NCI-H460 (cell line): ENCODE results near the gene ULK1. TPM values are rescaled to one million over a fixed set of nuclear protein-coding genes. Genes with fewer than 3 reads are reported as not detected.
"Not testable (repeated sequence)": the region's sequence is repeated elsewhere in the genome, so short reads cannot be mapped to it uniquely, and the experiment has no call there.

ENCODE experiments used
- DNase-seq: peaks from one replicate; pipeline ENCODE4 v3.0.0-alpha.2; 2016; ENCODE audit warnings: low read depth; ENCODE audit errors: extremely low read depth
- small RNA-seq, 2 experiments: library from RNA; depleted of rRNA; stranded (forward); fragments of <200 nt; gene quantifications; one replicate each; pipeline ENCODE3, GENCODE V24; 2014
- total RNA-seq: library from RNA; depleted of rRNA; stranded (reverse); fragments of >200 nt; shearing (Covaris generic); gene quantifications from 2 replicates; pipeline ENCODE4 v1.2.3, GENCODE V29; 2014; rRNA removed

ULK1 gene
- total RNA-seq, 1 experiment from 2014 or later: 31.7 TPM

DNA sequence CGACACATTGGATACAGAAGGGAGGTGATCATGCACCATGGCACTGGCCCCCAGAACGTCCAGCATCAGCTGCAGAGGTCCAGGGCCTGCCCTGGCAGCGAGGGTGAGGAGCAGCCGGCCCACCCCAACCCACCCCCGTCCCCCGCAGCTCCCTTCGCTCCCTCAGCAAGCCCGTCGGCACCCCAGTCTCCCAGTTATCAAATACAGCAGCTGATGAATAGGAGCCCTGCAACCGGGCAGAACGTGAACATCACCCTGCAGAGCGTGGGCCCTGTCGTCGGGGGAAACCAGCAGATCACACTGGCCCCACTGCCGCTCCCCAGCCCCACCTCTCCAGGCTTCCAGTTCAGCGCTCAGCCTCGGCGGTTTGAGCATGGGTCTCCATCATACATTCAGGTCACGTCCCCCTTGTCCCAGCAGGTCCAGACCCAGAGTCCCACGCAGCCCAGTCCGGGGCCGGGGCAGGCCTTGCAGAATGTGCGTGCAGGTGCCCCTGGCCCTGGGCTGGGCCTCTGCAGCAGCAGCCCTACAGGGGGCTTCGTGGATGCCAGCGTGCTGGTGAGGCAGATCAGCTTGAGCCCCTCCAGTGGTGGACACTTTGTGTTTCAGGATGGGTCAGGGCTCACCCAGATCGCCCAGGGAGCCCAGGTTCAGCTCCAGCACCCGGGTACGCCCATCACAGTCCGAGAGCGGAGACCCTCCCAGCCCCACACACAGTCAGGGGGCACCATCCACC is 66.3 kb downstream of the ULK1 start:
- DNase-seq: not testable (repeated sequence)

DNA sequence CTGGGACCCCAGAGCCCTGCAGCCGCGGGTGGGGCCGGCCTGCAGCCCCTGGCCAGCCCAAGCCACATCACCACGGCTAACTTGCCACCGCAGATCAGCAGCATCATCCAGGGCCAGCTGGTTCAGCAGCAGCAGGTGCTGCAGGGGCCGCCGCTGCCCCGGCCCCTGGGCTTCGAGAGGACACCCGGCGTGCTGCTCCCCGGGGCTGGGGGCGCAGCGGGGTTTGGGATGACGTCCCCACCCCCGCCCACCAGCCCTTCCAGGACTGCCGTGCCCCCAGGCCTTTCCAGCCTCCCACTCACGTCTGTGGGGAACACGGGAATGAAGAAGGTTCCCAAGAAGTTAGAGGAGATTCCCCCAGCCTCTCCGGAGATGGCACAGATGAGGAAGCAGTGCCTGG is 66.9 kb downstream of the ULK1 start:
- DNase-seq: not testable (repeated sequence)

DNA sequence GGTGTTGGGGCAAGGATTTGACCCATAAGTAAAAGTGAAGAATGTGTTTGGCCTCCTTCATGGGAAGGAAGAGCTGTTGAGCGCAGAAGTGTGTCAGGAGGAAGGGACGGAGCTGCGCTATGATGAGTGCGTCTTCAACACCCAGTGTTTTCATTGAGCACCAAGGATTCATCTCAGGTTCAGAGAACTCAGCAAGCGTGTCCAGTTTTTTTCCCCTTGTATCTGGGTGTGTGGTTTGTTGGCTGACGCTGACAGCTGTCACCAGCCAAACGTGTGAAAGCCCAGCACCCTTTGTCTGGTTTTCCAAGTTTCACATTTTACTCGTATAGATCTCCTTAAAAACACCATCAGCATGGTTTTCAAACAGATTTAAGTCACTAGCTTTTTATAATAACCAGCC is 67.6 kb downstream of the ULK1 start:
- DNase-seq: no peak

DNA sequence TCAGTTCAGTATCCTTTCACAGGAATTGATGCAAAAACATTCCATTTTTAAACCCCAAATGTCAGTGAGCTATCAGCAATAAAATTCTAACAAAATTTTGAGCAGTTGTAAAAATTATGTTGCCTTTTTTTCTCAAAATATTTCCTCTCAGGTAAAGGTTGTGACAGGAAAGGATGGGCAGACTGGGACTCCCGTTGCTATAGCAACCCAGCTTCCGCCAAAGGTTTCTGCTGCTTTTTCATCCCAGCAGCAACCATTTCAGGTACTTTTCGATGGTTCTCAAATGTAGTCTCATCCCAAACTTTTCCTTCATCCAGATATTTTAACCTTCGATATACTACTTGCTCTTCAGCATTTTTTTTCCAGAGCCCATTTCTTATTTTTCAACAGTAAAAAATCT is 69.0 kb downstream of the ULK1 start:
- DNase-seq: no peak

DNA sequence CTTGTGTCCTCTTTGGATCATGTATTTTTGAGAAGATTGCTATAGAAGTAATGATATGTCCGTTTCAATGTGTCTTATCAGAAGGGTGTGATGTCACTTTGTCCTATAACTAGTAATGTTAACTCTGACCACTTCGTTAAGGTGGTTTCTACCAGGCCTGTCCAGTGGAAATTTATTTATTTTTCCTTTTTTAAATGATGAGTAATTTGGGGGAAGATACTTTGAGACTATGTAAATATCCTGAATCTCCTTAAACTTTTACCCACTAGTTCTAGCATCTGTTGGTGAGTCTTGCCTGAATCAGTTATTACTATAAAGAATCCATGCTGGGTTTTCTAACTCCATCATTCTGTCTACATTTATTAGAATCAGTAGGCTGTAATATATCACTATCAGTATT is 70.7 kb downstream of the ULK1 start:
- DNase-seq: no peak

DNA sequence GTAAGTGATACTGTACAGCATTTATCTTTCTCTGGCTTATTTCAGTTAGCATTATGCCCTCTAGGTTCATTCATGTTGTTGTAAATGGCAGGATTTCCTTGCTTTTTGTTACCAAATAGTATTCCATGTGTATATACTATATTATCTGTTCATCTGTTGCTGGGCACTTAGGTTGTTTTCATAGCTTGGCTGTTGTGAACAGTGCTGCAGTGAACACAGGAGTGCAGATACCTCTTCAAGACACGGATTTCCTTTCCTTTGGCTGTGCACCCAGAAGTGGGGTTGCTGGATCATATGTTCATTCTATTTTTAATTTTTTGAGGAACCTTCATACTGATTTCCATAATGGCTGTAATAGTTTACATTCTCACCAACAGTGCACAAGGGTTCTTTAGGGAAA is 76.8 kb downstream of the ULK1 start:
- DNase-seq: no peak

Small RNA genes lying within 50 kb of the gene (small RNA-seq; reads per million reads assigned to genes)
- 0 to 0.06 reads per million in 2 experiments for gene AC131009.3

Other genes starting within 250 kb of the ULK1 start
- 34.6 and 36.6 TPM in 2 replicates for gene SFSWAP, start 183.5 kb upstream of the ULK1 start, total RNA-seq
- 32.6 and 38.8 TPM in 2 replicates for gene MMP17, start 66.2 kb upstream of the ULK1 start, total RNA-seq
- gene PUS1, start 34.7 kb downstream of the ULK1 start, total RNA-seq: 37.7 and 42.2 TPM in 2 replicates
- gene EP400, start 55.3 kb downstream of the ULK1 start, total RNA-seq: 11.4 and 12.5 TPM in 2 replicates
- gene DDX51, start 249.7 kb downstream of the ULK1 start, total RNA-seq: 11.3 and 13.2 TPM in 2 replicates
- 26.4 and 36.5 TPM in 2 replicates for gene NOC4L, start 249.8 kb downstream of the ULK1 start, total RNA-seq